K562 (cell line): ENCODE data around the gene OMP.

Source experiments
- EP300 ChIP-seq: IDR thresholded peaks from 2 replicates; pipeline ENCODE4 v1.6.1; 2012; ENCODE audit warnings: low read length, improper control_type of control experiment
- FOS ChIP-seq: IDR thresholded peaks from 3 replicates; pipeline ENCODE4 v1.6.1; 2011; ENCODE audit not compliant: insufficient read length; ENCODE audit errors: extremely low read depth
- FOXK2 ChIP-seq, 2 experiments: fragments of 450-650 bp; IDR thresholded peaks in 1 of 2; conservative IDR thresholded peaks in 1 of 2; 2 replicates each; pipeline ENCODE4 v1.6.1; 2016; ENCODE audit warnings: low read depth in 2 of 2, mild to moderate bottlenecking in 1 of 2
- KLF1 ChIP-seq: fragments of 450-650 bp; IDR thresholded peaks from 2 replicates; pipeline ENCODE4 v1.6.1; 2016; ENCODE audit warnings: missing genetic modification characterization, missing compliant biosample characterization
- RB1 ChIP-seq: fragments of 450-650 bp; IDR thresholded peaks from 2 replicates; pipeline ENCODE4 v1.6.1; 2017; ENCODE audit warnings: low read depth, mild to moderate bottlenecking
- SUPT5H ChIP-seq: fragments of 450-650 bp; IDR thresholded peaks from 2 replicates; pipeline ENCODE4 v1.6.1; 2016
- ZNF24 ChIP-seq: fragments of 450-650 bp; IDR thresholded peaks from 2 replicates; pipeline ENCODE4 v1.6.1; 2016
- TF ChIP-seq, protein P1 (sequence below), 3 experiments: IDR thresholded peaks in 2 of 3; conservative IDR thresholded peaks in 1 of 3; 2 replicates each; pipeline ENCODE4 v1.5.1; 2011 to 2012; ENCODE audit warnings: low read length in 3 of 3, mild to moderate bottlenecking in 3 of 3, control low read depth in 2 of 3, improper control_type of control experiment in 1 of 3, inconsistent platforms in 1 of 3, low read depth in 1 of 3, mixed read lengths in 1 of 3, moderate library complexity in 1 of 3; ENCODE audit not compliant: insufficient read depth in 2 of 3
- TF ChIP-seq, protein P2 (sequence below), 2 experiments: fragments of 450-650 bp in 1 of 2; sonication (generic) in 1 of 2; formaldehyde crosslinking; conservative IDR thresholded peaks; 2 replicates each; pipeline versions ENCODE4 v1.4.0 to v1.8.1; 2020 to 2022; ENCODE audit warnings: mild to moderate bottlenecking in 1 of 2, missing genetic modification reagents in 1 of 2
- TF ChIP-seq, protein P3 (sequence below): fragments of 150-350 bp; conservative IDR thresholded peaks from 2 replicates; pipeline ENCODE4 v1.6.1; 2014; ENCODE audit warnings: low read length
- TF ChIP-seq, protein P4 (sequence below): sonication (generic); formaldehyde crosslinking; IDR thresholded peaks from 2 replicates; pipeline ENCODE4 v1.8.0; 2023; ENCODE audit warnings: mild to moderate bottlenecking, missing genetic modification reagents
- TF ChIP-seq, protein P5 (sequence below), 2 experiments: fragments of 200-800 bp in 1 of 2; sonication (Bioruptor generic) in 1 of 2; sonication (generic) in 1 of 2; formaldehyde crosslinking in 1 of 2; IDR thresholded peaks in 1 of 2; conservative IDR thresholded peaks in 1 of 2; 2 replicates each; pipeline versions ENCODE4 v1.5.0 to v1.6.1; 2016 to 2020; ENCODE audit warnings: missing compliant biosample characterization in 1 of 2, missing genetic modification characterization in 1 of 2, missing genetic modification reagents in 1 of 2

DNA sequence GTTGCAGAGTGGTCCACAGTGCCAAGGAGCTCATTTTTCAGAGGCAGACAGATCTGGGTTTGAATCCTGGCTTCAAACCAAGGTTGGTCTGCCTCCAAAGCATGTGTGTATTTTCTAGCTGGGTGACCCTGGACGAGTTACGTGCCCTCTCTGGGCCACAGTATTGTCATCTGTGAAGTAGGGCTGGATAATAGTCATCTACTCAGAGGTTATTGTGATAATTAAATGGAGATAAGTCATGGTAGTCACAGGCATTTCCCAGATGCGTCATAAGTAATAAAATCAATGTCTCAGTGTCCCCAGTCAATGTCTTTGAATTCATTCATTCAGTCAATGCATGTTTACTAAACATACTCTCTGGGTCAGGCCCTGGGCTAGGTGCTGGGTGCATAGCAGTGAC is 8.6 kb downstream of the OMP start:
- TF ChIP-seq FOXK2 (conservative IDR thresholded peaks at IDR 0.05 in 1 of 2, IDR thresholded peaks at IDR 0.05 in 1 of 2; ENCODE audit: low read depth in 2 of 2) (no peak), SUPT5H (no peak), EP300 (no peak), ZNF24 (no peak), FOS (no peak), RB1 (no peak), KLF1 (no peak)
- TF ChIP-seq, protein P1, sequence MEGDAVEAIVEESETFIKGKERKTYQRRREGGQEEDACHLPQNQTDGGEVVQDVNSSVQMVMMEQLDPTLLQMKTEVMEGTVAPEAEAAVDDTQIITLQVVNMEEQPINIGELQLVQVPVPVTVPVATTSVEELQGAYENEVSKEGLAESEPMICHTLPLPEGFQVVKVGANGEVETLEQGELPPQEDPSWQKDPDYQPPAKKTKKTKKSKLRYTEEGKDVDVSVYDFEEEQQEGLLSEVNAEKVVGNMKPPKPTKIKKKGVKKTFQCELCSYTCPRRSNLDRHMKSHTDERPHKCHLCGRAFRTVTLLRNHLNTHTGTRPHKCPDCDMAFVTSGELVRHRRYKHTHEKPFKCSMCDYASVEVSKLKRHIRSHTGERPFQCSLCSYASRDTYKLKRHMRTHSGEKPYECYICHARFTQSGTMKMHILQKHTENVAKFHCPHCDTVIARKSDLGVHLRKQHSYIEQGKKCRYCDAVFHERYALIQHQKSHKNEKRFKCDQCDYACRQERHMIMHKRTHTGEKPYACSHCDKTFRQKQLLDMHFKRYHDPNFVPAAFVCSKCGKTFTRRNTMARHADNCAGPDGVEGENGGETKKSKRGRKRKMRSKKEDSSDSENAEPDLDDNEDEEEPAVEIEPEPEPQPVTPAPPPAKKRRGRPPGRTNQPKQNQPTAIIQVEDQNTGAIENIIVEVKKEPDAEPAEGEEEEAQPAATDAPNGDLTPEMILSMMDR (IDR thresholded peaks at IDR 0.05 in 2 of 3, conservative IDR thresholded peaks at IDR 0.05 in 1 of 3; ENCODE audit: insufficient read depth in 2 of 3, low read depth in 1 of 3, low read length in 3 of 3), result no peak
- TF ChIP-seq, protein P2, sequence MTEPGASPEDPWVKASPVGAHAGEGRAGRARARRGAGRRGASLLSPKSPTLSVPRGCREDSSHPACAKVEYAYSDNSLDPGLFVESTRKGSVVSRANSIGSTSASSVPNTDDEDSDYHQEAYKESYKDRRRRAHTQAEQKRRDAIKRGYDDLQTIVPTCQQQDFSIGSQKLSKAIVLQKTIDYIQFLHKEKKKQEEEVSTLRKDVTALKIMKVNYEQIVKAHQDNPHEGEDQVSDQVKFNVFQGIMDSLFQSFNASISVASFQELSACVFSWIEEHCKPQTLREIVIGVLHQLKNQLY (CRISPR knock-in tag; conservative IDR thresholded peaks at IDR 0.05), result no peak
- TF ChIP-seq, protein P3, sequence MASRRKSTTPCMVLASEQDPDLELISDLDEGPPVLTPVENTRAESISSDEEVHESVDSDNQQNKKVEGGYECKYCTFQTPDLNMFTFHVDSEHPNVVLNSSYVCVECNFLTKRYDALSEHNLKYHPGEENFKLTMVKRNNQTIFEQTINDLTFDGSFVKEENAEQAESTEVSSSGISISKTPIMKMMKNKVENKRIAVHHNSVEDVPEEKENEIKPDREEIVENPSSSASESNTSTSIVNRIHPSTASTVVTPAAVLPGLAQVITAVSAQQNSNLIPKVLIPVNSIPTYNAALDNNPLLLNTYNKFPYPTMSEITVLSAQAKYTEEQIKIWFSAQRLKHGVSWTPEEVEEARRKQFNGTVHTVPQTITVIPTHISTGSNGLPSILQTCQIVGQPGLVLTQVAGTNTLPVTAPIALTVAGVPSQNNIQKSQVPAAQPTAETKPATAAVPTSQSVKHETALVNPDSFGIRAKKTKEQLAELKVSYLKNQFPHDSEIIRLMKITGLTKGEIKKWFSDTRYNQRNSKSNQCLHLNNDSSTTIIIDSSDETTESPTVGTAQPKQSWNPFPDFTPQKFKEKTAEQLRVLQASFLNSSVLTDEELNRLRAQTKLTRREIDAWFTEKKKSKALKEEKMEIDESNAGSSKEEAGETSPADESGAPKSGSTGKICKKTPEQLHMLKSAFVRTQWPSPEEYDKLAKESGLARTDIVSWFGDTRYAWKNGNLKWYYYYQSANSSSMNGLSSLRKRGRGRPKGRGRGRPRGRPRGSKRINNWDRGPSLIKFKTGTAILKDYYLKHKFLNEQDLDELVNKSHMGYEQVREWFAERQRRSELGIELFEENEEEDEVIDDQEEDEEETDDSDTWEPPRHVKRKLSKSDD, result no peak
- TF ChIP-seq, protein P4, sequence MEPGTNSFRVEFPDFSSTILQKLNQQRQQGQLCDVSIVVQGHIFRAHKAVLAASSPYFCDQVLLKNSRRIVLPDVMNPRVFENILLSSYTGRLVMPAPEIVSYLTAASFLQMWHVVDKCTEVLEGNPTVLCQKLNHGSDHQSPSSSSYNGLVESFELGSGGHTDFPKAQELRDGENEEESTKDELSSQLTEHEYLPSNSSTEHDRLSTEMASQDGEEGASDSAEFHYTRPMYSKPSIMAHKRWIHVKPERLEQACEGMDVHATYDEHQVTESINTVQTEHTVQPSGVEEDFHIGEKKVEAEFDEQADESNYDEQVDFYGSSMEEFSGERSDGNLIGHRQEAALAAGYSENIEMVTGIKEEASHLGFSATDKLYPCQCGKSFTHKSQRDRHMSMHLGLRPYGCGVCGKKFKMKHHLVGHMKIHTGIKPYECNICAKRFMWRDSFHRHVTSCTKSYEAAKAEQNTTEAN (CRISPR knock-in tag), result no peak
- TF ChIP-seq, protein P5, sequence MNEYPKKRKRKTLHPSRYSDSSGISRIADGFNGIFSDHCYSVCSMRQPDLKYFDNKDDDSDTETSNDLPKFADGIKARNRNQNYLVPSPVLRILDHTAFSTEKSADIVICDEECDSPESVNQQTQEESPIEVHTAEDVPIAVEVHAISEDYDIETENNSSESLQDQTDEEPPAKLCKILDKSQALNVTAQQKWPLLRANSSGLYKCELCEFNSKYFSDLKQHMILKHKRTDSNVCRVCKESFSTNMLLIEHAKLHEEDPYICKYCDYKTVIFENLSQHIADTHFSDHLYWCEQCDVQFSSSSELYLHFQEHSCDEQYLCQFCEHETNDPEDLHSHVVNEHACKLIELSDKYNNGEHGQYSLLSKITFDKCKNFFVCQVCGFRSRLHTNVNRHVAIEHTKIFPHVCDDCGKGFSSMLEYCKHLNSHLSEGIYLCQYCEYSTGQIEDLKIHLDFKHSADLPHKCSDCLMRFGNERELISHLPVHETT (CRISPR knock-in tag; conservative IDR thresholded peaks at IDR 0.05 in 1 of 2, IDR thresholded peaks at IDR 0.05 in 1 of 2), result no peak
